ENCODE results near the gene FUT6.
"Not testable (repeated sequence)": the region's sequence is repeated elsewhere in the genome, so short reads cannot be mapped to it uniquely, and the experiment has no call there.

The FUT6 gene

DNA sequence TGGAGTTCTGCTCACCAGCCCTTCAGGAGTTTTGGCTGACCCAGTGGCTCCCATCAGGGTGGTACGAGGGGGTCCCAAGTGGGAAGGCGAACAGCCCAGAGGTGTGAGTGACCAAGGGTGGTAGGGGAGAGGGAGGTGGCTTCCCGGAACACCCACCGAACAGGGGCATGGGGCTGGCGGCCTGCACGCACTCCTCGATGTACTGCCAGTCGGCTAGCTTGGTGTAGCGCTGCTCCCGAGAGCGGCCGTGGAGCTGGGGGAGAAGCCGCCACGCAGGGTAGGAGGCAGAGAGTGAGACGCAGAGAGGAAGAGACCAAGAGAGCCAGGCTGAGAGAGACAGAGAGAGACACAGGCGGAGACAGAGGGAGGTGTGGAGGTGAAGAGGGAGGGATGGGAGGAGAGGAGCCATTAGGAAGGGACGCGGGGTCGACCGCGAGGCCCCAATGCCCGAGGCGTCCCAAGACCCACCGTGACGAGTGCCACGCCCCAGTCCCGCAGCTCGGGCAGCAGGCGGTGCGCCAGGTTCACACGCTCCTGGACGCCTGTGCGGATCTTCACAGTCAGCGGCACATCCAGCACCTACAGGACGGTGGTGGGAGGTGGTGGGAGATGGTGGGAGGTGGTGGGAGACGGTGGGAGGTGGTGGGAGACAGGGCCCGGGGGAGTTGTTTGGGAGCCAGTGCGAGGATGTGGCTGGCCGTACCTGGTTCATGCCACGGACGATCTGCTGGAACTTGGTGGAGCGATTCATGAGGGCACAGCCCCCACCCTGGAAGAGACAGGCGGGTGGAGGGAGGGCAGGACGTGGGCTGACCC, 52.7 kb downstream of the FUT6 start:
- no peak for DNase-seq (ENCODE audit: low read depth in 2 of 2)

DNA sequence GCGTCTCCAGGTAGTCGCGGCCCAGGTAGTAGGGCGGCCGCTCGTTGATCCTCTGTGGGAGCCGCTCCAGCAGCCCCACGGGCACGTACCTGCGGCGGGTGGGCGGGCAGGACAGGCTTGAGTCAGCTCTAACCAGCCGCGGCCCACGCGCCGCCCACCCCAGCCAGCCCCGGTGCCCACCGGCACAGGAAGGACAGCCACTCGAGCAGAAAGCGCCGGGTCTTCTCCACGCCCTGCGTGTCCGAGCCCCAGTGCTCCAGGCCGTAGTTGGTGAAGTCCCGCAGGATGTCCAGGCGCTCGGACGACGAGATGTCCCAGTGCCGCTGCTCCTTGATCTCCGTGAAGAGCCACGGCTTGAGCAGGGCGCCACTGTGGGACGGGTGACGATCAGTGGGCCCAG, 54.1 kb downstream of the FUT6 start:
- DNase-seq (ENCODE audit: low read depth in 2 of 2), result no peak

DNA sequence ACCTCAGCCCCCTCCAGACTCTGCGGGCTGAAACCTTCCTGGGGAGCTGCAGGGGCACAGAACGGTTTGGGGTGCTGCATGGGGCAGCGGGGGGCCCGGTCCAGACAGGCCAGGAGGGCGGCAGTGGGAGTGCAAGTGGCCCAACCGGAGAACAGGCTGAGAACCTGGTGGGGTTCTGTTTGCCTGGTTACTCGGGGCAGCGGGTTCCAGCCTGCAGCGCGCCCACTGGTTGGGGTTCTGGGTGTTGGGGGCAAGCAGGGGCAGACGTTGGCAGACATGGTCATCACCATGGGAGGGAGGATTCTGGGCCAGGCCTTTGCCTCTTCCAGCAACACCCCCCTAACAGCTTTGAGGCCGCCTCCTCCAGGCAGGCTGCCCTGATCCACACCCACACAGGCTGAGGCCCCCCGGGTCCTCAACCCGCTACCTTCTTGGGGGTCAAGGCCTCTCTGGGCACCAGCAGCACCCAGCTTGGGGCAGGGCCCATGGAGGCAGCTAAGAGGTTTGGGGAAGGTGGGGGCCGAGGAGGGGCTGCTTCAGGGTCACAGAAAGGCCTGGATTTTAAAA, 54.8 kb downstream of the FUT6 start, which contains the start of gene PRR22:
Gene PRR22, minus strand, starts transcription at position 166 of the 567 bp plus-strand sequence. Its CDS starts 86 bp downstream, at position 80.
- no peak for DNase-seq (ENCODE audit: low read depth in 2 of 2)

DNA sequence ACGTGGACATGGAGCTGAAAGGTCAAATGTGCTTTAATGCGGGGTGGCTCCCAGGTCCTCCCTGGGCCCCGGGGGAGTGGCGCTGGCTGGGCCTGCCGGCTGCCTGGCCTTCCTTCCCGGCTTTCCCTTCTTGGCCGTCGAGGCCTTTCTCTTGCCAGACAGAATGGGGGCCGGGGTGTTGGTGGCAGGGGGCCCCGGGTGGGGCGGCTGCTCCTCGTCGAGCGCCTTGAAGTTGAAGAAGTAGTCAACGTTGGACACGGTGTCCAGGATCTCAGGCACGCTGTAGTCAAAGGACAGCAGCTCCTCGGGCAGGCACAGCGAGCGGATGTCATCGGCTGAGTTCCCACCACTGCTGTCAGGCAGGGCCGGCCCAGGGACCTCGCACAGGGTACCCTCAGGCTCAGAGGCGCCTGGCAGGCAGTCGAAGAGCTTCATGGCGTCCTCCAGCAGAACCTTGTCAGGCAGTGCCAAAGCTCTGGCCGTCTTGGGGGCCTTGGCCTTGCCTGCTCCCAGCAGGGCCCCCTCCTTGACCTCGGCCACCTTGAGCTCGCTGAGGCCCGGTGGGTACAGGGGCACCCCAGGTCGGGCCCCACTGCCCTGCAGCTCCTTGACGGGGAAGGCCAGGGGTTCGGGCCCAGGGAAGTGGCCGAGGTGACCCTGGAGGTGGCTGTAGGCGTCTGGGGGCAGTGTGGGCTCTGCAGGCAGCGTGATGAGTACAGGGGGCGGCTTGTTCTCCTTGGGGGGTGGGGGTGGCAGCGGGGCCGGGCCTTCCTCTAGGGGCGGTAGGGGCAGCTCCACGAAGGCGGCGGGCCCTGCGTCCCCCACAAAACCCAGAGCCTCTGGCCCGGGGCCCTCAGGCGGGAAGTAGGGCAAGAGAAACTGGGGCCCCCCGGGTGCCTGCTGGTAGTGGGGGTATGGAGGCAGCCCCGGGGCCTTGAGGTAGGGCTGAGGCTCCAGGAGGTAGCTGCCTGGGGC, 56.3 kb downstream of the FUT6 start:
- DNase-seq (ENCODE audit: low read depth in 2 of 2), result no peak

DNA sequence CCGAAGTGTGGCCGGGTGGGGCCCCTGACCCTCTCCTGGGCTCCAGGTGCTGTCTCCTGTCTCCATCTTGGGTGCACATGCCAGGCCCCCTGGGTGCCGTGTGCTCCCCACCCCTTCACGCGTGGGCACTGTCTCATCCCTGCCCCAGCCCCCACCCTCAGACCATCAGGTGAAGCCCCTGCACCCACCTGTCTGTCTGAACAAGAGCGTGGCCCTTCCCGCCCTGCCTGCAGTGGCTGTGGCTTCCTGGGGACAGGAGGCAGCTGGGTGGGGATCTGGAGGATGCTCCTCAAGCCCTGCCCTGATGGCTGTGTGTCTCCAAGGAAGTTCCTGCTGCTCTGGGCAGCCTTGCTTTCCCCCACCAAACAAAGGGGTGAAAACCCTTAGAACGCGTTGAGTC, 57.2 kb downstream of the FUT6 start:
- no peak for DNase-seq (ENCODE audit: low read depth in 2 of 2)

DNA sequence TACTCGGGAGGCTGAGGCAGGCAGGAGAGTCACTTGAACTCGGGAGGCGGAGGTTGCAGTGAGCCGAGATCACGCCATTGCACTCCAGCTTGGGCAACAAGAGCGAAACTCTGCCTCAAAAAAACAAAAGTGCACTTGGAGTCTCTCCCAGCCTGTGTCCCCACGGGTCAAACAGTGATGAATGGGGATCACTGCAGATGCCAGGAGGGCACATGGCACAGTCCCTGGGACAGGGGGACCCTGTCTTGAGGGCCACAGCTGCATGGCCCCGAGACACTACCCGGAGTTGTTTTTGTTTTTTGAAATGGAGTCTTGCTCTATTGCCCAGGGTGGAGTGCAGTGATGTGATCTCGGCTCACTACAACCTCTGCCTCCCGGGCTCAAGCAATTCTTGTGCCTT, 58.6 kb downstream of the FUT6 start:
- DNase-seq (ENCODE audit: low read depth in 2 of 2), result not testable (repeated sequence)

All from fibroblast of skin of left quadriceps (primary cell).